ENCODE measurements around the gene ADAM8.
A peak's percentile ranks its signal among the peaks of the same experiment; 100 is the strongest.

ADAM8 gene

DNA sequence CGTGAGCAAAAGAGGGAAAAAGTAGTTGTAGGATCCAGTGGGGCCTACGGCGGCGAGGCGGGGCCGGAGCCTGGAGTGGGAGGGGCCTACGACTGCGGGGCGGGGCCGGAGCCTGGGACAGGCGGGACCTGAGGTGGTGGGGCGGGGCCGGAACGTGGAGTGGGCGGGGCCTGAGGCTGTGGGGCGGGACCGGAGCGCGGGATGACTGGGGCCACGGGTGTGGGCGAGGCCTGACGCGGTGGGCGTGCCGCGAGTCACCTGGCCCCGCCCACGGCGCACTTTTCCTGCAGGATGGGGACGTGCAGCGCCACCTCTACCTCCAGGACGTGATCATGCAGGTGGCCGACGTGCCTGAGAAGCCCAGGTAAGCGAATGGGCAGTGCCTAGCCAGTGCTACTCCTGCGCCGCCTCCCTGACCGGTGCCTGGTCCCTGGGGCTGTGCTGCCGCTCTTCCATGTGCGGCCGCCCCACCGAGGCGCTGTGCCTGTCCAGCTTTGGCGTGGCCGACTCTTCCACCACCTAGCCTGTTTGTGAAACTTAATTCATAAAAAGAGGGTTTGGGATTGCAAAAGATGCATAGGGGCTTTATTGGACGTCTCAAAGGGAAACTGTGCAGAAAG lies 32.5 kb upstream of the ADAM8 start:
- peak; percentile 78 to 83 for DNase-seq (ENCODE audit: extremely low read depth in 1 of 2, low read depth in 1 of 2)

- peak; percentile 75 to 89 for DNase-seq (ENCODE audit: extremely low read depth in 1 of 2, low read depth in 1 of 2)
These were observed 31.9 kb upstream of the ADAM8 start, which contains the start of the genes TUBGCP2 and ZNF511 for GRCh38 chr10:133308421-133309099. TSS of gene TUBGCP2 (minus strand) at chr10:133308872. CDS start at chr10:133302941, 5,931 bp downstream. TSS of gene ZNF511 (plus strand) at chr10:133308914. CDS start at chr10:133308944, 30 bp downstream.

- peak in 1 of 2 donors; percentile 79 for DNase-seq (ENCODE audit: extremely low read depth in 1 of 2, low read depth in 1 of 2)
These were observed 31.2 kb upstream of the ADAM8 start for GRCh38 chr10:133307776-133308420.

DNA sequence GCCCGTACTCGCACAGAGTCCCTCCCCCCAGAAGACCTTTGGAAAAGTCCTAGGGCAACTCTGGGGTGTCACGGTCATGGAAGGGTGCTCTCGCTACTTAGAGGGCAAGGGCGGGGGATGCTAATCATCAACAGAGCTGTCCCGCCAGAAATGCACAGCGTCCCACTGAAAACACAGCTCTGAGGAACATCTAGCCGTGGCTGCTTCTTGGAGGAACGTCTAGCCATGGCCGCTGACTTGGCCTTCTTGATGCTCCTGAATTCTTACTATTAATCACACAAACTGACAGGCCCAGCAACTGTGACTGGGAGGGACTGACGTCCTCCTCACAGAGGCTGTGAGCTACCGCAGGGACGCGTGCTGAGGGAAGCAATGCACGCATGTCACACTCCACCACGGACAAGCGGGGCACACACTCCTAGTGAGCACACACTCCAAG lies 30.3 kb upstream of the ADAM8 start:
- DNase-seq (ENCODE audit: extremely low read depth in 1 of 2, low read depth in 1 of 2), result no peak

GRCh38 chr10:133306097-133306476 lies 29.4 kb upstream of the ADAM8 start:
- no peak for DNase-seq (ENCODE audit: extremely low read depth in 1 of 2, low read depth in 1 of 2)

- no peak for DNase-seq (ENCODE audit: extremely low read depth in 1 of 2, low read depth in 1 of 2)
These were observed 26.5 kb upstream of the ADAM8 start for GRCh38 chr10:133303206-133303605.

DNA sequence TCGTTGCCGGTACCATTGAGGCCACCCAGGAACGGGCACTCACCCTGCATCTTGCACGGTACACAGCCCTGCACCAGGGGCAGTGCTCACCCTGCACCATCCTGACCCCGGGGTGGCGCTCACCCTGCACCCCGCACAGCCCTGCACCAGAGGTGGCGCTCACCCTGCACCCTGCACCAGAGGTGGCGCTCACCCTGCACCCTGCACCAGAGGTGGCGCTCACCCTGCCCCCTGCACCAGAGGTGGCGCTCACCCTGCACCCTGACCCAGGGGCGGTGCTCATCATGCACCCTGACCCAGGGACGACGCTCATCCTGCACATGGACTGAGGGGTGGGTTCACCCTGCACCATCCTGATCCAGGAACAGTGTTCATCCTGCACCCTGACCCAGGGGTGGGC lies 25.6 kb upstream of the ADAM8 start:
- no peak for DNase-seq (ENCODE audit: extremely low read depth in 1 of 2, low read depth in 1 of 2)

DNA sequence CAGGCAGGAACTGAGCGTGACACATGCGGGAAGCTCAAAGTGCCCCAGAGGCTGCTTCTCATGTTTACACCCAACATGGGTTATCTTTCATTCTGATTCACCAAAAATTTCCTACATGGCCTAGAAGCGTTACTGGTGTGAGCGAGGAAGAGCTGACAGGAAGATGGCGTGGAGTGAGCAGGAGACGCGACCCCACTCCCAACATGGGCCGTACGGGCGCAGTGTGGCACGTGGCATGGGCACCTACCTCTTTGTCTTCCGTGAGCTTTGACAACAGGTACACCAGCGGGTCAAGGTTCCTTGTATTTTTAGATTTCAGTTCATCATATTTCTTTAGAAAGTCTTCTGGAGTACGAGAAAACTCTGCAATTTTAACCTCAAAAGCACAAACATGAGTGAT lies 23.1 kb upstream of the ADAM8 start:
- no peak for DNase-seq (ENCODE audit: extremely low read depth in 1 of 2, low read depth in 1 of 2)

- no peak for DNase-seq (ENCODE audit: extremely low read depth in 1 of 2, low read depth in 1 of 2)
These were observed 22.6 kb upstream of the ADAM8 start for GRCh38 chr10:133299224-133299623.

DNA sequence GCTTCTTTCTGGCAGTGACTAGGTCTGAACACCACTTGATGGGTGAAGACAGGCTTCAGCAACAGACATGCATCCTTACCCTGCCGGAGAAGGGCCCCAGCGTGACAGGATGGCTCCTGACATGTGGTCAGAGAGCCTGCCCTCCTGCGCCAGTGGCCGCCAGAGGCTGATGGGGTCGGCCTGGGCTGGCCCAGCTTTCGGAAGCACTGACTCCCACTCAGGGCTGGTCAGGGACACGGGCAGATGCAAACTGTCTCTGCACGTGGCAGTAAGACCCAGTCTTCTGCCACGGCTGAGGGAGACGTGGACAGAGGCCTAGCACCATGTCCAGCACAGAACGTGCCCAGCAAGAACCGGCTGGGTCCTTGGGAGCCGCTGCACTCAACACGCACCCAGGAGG lies 21.8 kb upstream of the ADAM8 start:
- DNase-seq (ENCODE audit: extremely low read depth in 1 of 2, low read depth in 1 of 2), result no peak

DNA sequence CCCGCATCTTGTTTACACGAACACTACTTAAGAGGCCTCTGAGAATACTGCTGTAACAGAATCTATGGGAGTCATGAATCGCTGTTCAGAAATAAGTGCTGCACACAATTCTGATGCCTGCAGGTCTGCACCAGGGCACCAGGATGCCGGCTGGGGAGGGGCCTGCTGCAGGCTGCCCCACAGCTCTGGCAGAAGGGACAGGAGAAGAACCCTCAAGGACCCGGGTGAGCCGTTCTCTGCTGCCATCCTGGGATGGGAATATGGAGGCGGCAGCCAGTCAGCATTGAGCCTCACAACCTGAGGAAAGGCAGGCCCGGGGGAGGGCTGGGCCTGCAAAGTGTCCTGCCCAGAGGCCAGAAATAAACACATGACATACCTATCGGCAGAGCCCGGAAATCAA lies 20.8 kb upstream of the ADAM8 start:
- no peak for DNase-seq (ENCODE audit: extremely low read depth in 1 of 2, low read depth in 1 of 2)

GRCh38 chr10:133295426-133296320 lies 19.0 kb upstream of the ADAM8 start:
- no peak for DNase-seq (ENCODE audit: extremely low read depth in 1 of 2, low read depth in 1 of 2)

- no peak for DNase-seq (ENCODE audit: extremely low read depth in 1 of 2, low read depth in 1 of 2)
These were observed 17.5 kb upstream of the ADAM8 start for GRCh38 chr10:133294189-133294588.

- no peak for DNase-seq (ENCODE audit: extremely low read depth in 1 of 2, low read depth in 1 of 2)
These were observed 17.1 kb upstream of the ADAM8 start for GRCh38 chr10:133293810-133294119.

DNA sequence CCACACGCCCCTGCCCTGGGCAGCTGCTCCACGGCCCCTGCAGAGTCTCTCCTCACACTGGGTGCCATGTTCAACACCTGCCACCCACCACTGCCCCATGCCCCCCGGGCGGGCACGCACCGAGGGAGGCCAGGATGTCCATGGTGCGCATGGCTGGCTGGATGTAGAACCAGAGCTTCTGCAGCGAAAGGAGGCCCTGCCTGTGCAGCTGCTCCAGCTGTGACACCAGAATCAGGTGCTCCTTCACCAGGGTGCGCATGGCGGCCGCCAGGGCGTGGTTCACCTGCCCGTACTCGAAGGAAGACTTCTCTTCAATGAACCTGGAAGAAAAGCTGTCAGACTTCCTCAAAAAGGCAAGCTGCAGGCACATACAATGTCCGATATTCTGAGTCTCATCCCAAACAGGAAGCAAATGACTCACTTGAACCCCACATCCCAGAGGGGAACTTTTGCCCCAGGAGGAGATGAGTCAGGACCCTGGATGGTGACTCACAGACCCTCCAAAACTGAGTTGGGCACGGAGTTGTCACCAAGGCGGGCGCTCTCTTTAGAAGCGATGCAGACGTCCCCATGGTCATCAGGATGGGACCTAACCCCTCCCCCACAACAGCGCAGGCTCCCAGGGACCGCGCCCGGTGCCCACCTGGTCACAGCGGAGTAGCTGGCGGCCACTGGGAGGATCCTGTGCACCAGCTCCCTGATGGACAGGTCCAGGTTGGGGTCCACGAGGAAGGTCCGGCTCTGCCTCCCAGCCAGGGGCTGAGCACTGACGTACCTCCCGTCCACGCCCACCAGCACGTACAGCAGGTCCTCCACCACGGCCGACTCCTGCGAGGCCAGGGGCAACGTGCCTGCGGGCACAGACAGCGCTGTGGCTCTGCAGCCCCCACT lies 16.5 kb upstream of the ADAM8 start:
- DNase-seq (ENCODE audit: extremely low read depth in 1 of 2, low read depth in 1 of 2), result no peak

DNA sequence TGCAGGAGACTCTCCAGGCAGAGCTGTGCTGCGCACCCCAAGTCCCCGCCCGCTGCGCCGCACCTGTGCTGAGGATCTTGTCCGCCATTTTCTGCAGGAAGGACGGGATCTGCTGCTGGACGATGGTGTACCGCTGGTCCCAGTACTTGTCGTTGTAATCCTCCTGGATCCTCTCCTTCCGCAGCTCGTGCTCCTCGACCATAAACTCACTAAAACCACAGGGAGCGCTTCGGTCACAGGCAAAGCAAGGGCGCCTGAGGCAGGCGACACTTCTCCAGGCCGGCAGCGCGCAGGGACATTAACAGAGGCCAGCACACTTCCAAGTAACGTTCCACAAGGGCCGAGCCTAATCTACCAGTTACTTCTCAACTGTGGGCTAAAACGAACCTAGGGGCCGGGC lies 13.1 kb upstream of the ADAM8 start:
- no peak for DNase-seq (ENCODE audit: extremely low read depth in 1 of 2, low read depth in 1 of 2)

GRCh38 chr10:133287832-133288500 lies 11.3 kb upstream of the ADAM8 start:
- DNase-seq (ENCODE audit: extremely low read depth in 1 of 2, low read depth in 1 of 2), result no peak

DNA sequence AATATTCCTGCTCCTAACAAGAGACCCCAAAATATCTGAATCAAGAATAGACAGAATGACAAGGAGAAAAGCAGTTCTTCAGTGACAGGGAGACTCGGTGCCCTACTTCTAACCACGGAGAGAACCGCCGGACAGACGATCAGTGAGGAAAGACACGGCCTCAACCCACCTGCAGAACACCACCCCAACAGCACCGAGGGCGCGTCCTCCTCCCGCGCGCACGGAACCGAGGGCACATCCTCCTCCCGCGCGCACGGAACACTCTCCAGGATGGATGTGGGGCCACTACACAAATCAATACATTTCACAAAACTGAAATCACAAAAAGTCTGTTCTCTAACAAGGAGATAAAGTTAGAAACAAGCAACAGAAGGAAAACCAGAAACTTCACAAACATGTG lies 9.7 kb upstream of the ADAM8 start:
- no peak for DNase-seq (ENCODE audit: extremely low read depth in 1 of 2, low read depth in 1 of 2)

- no peak for DNase-seq (ENCODE audit: extremely low read depth in 1 of 2, low read depth in 1 of 2)
These were observed 8.5 kb upstream of the ADAM8 start for GRCh38 chr10:133285217-133285616.

GRCh38 chr10:133283931-133284330 lies 7.3 kb upstream of the ADAM8 start:
- no peak for DNase-seq (ENCODE audit: extremely low read depth in 1 of 2, low read depth in 1 of 2)

All from stimulated activated CD8-positive, alpha-beta memory T cell treated with anti-CD3 and anti-CD28 coated beads, Interleukin-7, amount 100 ng/mL, for 48 hours (primary cell).